KMS-11 (cell line): ENCODE data around the gene JAKMIP1.

Experiments used
- H2AFZ ChIP-seq: fragments of 200-600 bp; sonication (generic); 2 replicates; pipeline ENCODE4 v1.6.1; 2016; ENCODE audit warnings: antibody characterized with exemption, mixed run types, low read depth
- H3K27ac ChIP-seq: fragments of 200-600 bp; sonication (generic); 2 replicates; pipeline ENCODE4 v1.6.1; 2016; ENCODE audit warnings: mild to moderate bottlenecking, mixed run types
- H3K27me3 ChIP-seq: fragments of 200-600 bp; sonication (generic); 2 replicates; pipeline ENCODE4 v1.6.1; 2017; ENCODE audit warnings: mild to moderate bottlenecking, low read depth, mixed run types, moderate library complexity; ENCODE audit not compliant: insufficient read depth
- H3K36me3 ChIP-seq: fragments of 200-600 bp; sonication (generic); 2 replicates; pipeline ENCODE4 v1.6.1; 2017; ENCODE audit warnings: mild to moderate bottlenecking, mixed run types; ENCODE audit not compliant: insufficient read depth
- H3K4me1 ChIP-seq: fragments of 200-600 bp; sonication (generic); 2 replicates; pipeline ENCODE4 v1.6.1; 2016; ENCODE audit warnings: mild to moderate bottlenecking, low read depth, mixed run types; ENCODE audit not compliant: poor library complexity, severe bottlenecking
- H3K4me2 ChIP-seq: fragments of 200-600 bp; sonication (generic); 2 replicates; pipeline ENCODE4 v1.7.0; 2016; ENCODE audit warnings: mild to moderate bottlenecking, mixed run types
- H3K4me3 ChIP-seq: fragments of 200-600 bp; sonication (generic); IDR thresholded peaks from 2 replicates; pipeline ENCODE4 v1.6.1; 2017; ENCODE audit warnings: low read depth, low read length, mixed read lengths; ENCODE audit not compliant: insufficient read depth
- H3K79me2 ChIP-seq: fragments of 200-600 bp; sonication (generic); 2 replicates; pipeline ENCODE4 v1.6.1; 2016; ENCODE audit warnings: low read depth, mixed run types; ENCODE audit not compliant: insufficient read depth
- H3K9ac ChIP-seq: fragments of 200-600 bp; sonication (generic); 2 replicates; pipeline ENCODE4 v1.6.1; 2016; ENCODE audit warnings: mild to moderate bottlenecking, mixed run types
- H4K20me1 ChIP-seq: fragments of 200-600 bp; sonication (generic); 2 replicates; pipeline ENCODE4 v1.6.1; 2016; ENCODE audit warnings: mild to moderate bottlenecking, mixed run types; ENCODE audit not compliant: insufficient read depth
- CTCF ChIP-seq: fragments of 200-600 bp; sonication (generic); conservative IDR thresholded peaks from 2 replicates; pipeline ENCODE4 v1.6.1; 2017; ENCODE audit warnings: low read depth, mild to moderate bottlenecking, antibody characterized with exemption, low read length, moderate library complexity, mixed read lengths

The JAKMIP1 gene

DNA sequence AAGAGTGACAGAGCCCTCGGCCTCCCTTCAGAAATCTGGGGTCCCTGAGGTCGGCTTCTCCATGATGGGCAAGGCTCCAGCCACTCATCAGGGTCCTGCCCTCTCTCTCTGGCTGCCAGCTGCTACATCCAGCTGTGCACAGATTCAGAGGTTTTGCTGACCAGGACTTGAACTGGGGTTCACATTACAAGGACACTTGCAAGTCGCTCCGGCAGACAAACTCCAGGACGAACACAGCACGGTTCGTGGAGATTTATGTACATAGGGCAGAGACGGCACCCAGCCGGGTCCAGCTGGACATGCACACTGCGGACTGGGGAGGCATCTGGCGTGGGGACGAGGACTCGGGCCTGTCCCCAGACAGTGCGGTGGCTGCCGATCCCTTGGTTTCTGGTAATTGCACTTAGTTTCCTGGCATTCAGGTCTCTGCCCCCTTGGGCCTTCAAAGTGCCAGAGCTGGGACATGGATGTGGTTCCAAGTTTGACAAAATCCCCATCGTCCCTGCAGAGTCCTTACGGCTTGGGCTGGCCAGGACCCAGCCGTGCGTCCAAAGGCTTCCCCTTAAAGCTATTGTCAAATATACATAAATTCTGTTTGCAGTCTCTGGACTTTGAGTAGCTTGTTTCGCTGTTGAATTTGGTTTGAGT, 175.9 kb downstream of the JAKMIP1 start:
- Histone ChIP-seq H3K27ac (no peak overlapping the region), H3K4me1 (no peaks in the 10 kb centered on the region), H3K9ac (no peak overlapping the region), H3K4me2 (no peak overlapping the region), H2AFZ (no peak overlapping the region), H3K36me3 (no peaks in the 10 kb centered on the region), H3K27me3 (no peaks in the 10 kb centered on the region; the same call in 1 of the 2 replicates), H3K79me2 (no peaks in the 10 kb centered on the region), H3K4me3 (no peak overlapping the region), H4K20me1 (no peaks in the 10 kb centered on the region)
- no peak for TF ChIP-seq CTCF

GRCh38 chr4:6023731-6024130, 176.6 kb downstream of the JAKMIP1 start:
- H3K27me3 ChIP-seq = no peaks in the 10 kb centered on the region; the same call in 1 of the 2 replicates
- no peak overlapping the region for H3K4me3 ChIP-seq
- no peaks in the 10 kb centered on the region for H3K79me2 ChIP-seq
- no peaks in the 10 kb centered on the region for H3K36me3 ChIP-seq
- H2AFZ ChIP-seq = no peak overlapping the region
- H3K9ac ChIP-seq = no peak overlapping the region
- no peak for TF ChIP-seq CTCF
- H3K27ac ChIP-seq = no peak overlapping the region
- H4K20me1 ChIP-seq = no peaks in the 10 kb centered on the region
- no peaks in the 10 kb centered on the region for H3K4me1 ChIP-seq
- H3K4me2 ChIP-seq = no peak overlapping the region

DNA sequence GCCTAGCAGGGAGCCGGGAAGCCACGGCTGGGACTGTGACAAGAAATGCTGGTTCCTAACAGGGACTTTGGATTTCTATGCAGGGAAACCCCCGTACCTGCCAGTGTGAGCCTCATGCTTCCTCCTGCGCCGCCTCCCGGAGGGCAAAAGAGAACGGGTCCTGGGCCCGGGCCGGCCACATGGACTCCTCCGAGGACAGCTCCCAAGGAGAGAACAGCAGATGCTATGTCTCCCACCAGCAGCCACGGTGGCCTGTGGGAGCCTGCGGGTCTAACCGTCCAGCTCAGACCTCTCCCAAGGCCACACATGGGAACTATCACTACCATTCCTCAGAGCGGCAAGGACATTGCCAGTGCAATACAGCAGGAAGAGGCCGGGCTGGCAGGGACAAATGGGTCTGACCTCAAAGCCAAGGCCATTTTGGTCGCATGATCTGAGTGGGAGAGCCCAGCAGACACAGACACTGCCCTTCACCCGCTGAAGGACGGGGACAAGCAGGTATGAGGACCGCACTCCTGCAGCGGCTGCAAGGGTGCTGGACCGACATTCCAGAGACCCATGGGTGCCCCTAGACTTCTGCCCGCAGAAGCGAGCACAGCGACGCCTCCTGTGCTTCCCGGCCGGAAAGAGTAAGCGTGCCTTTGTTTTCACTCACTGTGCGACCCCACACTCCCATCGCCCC, 177.6 kb downstream of the JAKMIP1 start:
- no peak overlapping the region for H3K27ac ChIP-seq
- H3K36me3 ChIP-seq = no peaks in the 10 kb centered on the region
- H3K79me2 ChIP-seq = no peaks in the 10 kb centered on the region
- TF ChIP-seq CTCF = no peak
- no peak overlapping the region for H3K4me2 ChIP-seq
- no peaks in the 10 kb centered on the region for H3K4me1 ChIP-seq
- H4K20me1 ChIP-seq = no peaks in the 10 kb centered on the region
- H3K4me3 ChIP-seq = no peak overlapping the region
- no peak overlapping the region for H3K9ac ChIP-seq
- H2AFZ ChIP-seq = no peak overlapping the region
- H3K27me3 ChIP-seq = no peaks in the 10 kb centered on the region; the same call in 1 of the 2 replicates

DNA sequence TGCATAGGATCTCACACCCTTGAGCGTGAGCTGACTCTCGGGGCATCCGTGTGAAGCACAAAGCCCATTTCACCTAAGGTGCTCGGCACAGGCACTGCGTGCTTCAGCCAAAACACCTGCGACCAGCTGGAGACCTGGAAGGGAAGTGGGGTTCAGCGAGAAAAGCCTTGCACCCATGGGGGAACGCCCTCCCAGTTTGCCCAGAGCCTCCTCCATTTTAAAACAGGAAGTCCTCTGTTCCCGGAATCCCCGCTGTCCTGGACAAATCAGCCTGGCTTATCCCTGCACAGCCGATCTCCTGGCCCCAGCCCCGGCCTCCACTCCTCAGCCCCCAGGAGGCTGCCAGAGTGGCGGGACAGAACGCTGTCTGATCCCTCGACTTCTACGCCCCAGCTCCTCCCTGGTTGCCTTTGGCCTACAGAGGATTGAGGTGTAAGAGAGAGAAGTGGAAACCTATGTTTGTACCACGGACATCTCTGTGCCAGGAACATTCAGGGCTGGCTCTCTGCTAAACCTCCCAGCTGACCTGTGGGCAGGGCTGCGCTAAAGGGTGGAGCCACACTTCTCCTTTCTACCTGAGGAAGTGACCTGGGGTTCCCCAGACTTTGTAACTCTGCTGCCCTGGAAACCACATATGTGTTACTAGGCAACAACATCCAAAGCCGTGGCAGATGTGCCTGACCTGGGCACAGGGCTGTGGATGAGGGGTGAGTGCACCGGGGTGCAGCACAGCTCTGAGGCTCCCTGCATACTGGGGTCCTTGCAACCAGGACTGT, 178.3 kb downstream of the JAKMIP1 start:
- Histone ChIP-seq H3K27ac (no peak overlapping the region), H3K4me3 (no peak overlapping the region), H3K9ac (no peak overlapping the region), H3K79me2 (no peaks in the 10 kb centered on the region), H3K27me3 (no peaks in the 10 kb centered on the region; the same call in 1 of the 2 replicates), H3K4me2 (no peak overlapping the region), H2AFZ (no peak overlapping the region), H3K36me3 (no peaks in the 10 kb centered on the region), H4K20me1 (no peaks in the 10 kb centered on the region), H3K4me1 (no peaks in the 10 kb centered on the region)
- TF ChIP-seq CTCF = no peak
